GM19467 (cell line): ENCODE results near the gene FBXW5.

Experiments used
- ATAC-seq: cut with Tn5 transposase; IDR thresholded peaks from one replicate; pipeline ENCODE4 v1.9.1; 2021; ENCODE audit warnings: mild to moderate bottlenecking, moderate library complexity; ENCODE audit not compliant: unreplicated experiment

FBXW5 gene

GRCh38 chr9:136978073-136978864 is 33.7 kb upstream of the FBXW5 start:
- ATAC-seq, result no peak

- no peak for ATAC-seq
Measured at GRCh38 chr9:136977649-136978072, 33.1 kb upstream of the FBXW5 start.

- ATAC-seq, result no peak
Measured at GRCh38 chr9:136977223-136977622, 32.7 kb upstream of the FBXW5 start, which contains the start of gene PTGDS. Gene PTGDS (plus strand): TSS chr9:136977504. CDS start chr9:136977579, 75 bp downstream.

- no peak for ATAC-seq
Measured at GRCh38 chr9:136975644-136976043, 31.1 kb upstream of the FBXW5 start.

- ATAC-seq, result no peak
Measured at GRCh38 chr9:136974817-136975535, 30.4 kb upstream of the FBXW5 start.

- ATAC-seq, result no peak
Measured at GRCh38 chr9:136973618-136974617, 29.4 kb upstream of the FBXW5 start.

DNA sequence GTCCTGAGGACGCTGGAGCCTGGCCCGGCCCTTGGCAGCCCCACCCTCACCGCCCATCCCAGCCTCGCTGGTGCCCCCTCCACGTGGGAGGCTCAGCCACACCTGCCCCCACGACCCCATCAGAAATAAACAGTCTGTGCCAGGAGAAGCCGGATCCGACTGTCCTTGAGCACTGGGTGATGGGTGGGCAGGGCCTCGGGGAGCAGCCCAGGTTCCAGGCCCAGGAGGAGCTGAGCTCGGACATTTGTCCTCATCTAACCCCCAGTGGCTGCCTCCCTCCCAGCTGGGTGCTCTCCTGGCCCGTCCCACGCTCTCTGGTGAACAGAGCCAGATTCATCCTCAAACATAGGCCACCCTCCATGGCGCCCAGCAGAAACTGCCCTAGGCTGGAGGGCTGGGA is 28.2 kb upstream of the FBXW5 start:
- ATAC-seq, result no peak

DNA sequence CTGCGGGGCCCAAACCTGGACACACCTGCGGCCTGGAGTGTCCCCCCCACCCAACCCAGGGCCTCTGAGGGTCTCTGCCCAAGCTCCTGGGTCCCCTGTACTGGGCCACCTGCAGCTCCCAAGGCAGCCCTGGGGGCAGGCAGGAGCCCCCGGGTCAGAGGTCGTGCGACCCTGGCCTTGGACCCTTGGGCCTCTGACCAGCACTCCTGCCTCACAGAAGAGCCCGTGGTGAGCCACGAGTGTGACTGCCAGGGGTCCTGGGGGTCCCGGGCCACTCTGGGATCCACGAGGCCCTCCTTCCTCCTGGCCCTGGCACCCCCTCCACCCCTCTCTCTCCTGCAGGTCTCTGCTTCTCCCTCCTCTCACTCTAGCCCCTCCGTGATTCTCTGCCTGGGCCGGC is 27.8 kb upstream of the FBXW5 start:
- no peak for ATAC-seq

DNA sequence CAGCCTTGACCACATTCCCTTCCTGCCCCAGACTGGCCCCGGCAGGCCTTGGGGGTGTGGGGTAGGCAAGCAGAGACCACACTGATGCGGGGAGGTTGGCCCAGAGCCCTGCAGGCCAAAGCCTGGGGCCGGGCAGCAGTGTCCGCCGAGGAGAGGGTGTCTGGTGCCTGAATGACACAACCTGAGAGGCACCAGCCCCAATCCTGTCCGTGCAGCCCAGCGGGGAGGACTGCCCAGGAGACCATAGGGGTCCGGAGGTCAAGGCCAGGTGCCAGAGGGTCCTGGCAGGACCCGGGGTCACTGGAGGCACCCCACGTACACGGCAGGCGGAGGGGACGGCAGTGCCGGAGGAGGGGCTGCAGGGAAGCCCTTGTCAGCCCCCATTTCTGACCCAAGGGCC is 27.2 kb upstream of the FBXW5 start:
- ATAC-seq, result no peak

GRCh38 chr9:136970361-136970760 is 25.8 kb upstream of the FBXW5 start:
- no peak for ATAC-seq

- no peak for ATAC-seq
Measured at GRCh38 chr9:136969774-136970173, 25.2 kb upstream of the FBXW5 start.

GRCh38 chr9:136969150-136969549 is 24.6 kb upstream of the FBXW5 start:
- ATAC-seq, result no peak

DNA sequence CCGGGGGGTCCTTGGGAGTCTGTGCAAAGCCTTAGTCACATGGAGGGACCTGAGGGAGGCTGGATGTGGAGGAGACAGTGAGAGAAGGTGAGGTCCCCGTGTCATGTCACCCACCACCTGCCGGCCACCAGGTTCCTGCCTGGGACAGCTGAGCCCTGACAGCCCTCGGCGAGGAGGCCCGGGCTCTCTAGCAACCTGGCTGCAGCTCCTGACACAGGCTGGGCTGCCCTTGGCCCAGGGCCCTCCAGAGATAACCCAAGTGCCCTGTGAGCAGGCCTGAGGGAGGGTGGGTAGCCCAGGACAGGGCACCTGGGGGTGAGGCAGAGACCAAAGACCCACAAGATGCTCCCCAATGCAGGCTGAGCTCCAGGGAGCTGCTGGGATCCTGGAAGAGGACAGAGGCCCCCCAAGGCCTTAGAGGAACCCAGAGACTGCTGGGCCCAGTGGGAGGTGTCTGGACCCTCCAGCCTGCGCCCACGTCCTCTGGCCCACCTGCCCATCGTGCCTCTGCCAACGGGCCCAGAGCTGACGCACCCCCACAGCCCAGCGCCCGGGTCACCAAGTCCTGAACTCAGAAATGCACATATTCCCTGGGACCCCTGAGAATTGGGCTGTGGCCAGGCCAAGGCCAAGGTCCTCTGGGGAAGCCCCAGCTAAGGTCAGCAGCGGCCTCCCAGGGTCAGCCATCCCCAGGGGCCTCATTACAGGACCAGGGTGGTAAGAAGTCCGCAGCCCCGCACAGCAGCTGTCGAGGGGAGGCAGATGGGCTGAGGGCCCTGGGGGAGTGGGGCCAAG is 24.0 kb upstream of the FBXW5 start:
- ATAC-seq, result no peak

- ATAC-seq, result no peak
Measured at GRCh38 chr9:136965771-136966484, 21.4 kb upstream of the FBXW5 start.

GRCh38 chr9:136964833-136965422 is 20.4 kb upstream of the FBXW5 start:
- no peak for ATAC-seq

DNA sequence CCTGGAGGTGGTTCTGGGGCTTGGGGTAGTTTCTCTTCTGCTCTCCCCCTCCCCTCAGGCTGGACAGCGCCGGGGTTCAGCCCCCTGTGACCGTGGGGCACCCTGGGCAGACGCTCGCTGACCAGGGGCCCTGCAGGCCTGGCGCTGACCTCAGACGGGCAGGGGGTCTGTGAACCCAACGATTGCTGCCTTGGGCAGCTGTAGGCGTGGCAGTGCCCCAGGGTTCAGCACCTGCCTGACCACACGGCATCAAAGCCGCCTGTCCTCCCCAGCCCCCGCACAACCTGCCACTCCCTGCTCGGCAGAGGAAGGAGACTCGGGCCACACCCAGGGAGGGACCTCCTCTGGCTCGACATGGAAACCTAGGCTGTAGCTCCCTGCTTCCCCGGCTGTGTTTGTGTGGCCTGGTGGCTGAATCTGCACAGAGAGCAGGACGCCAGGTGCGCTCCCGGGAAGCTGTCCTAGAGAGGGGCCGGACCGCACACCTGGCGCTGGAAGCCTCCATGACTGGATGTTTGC is 19.7 kb upstream of the FBXW5 start:
- no peak for ATAC-seq

DNA sequence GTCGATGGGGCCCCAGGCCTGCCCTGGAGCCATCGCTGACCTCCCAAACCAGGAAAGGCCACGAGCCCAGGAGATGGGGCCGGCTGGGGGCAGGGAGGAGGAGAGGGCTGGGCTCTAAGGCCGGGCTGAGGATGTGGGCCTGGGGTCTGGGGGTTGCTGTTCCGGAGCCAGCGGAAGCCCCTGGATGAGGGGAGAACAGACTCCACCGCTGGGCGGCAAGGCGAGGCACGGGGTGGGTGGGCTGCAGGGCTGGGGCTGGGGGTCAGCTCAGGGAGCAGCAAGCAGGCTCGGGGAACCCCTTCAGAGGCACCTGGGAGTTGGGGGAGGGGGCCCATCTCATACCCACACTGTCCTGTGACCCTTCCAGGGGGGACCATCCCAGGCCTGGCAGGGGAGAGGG is 19.2 kb upstream of the FBXW5 start:
- no peak for ATAC-seq

DNA sequence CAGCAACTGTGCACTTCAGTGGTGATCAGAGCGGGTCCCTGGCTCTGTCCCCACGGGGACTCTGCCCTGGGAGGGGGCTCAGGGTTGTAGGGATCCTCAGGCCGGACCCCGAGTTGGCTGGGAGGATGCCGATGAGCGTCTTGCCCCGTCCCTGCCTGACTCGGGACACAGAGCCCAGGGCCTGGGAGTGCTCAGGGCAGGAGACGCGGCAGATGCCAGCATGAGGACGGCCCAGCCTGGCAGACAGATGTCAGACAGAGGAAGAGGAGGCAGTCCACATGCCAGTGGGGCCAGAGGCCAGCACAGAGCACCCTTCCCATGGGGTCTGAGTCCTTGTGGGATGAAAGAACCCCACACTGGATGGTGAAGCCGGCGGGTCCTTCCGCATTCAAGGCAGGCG is 18.8 kb upstream of the FBXW5 start:
- ATAC-seq, result no peak

DNA sequence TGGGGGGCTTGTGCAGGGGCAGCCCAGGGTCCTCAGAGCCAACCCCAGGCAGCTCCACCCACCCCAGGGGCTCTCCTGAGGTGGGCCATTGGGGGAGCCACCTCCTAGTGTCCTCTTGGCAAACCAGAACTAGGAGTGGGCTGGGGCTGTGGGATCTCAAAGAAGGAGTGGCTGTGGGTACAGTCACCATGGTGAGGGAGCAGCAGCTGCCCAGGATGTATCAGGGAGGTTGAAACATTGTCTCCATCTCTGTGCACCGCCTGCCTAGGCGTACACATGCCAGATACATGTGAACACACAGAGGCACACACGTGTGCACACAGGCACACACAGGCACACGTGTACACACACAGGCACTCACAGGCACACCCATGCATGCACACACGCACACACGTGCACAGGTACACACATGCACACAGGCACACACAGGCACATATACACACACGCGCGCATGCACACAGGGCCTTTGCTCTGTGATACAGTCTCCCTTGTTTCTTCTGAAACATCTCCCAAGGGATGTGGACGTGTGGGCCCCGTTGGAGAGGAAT is 18.2 kb upstream of the FBXW5 start:
- no peak for ATAC-seq
